Stimulated activated CD4-positive, alpha-beta T cell treated with anti-CD3 and anti-CD28 coated beads, Interleukin-2, amount 100 ng/mL, for 48 hours (primary cell): ENCODE results near the gene TSPO2.

ENCODE experiments used
- DNase-seq, 2 donors: peaks; one replicate each; pipeline ENCODE4 v3.0.0-alpha.2; 2020

TSPO2 gene

DNA sequence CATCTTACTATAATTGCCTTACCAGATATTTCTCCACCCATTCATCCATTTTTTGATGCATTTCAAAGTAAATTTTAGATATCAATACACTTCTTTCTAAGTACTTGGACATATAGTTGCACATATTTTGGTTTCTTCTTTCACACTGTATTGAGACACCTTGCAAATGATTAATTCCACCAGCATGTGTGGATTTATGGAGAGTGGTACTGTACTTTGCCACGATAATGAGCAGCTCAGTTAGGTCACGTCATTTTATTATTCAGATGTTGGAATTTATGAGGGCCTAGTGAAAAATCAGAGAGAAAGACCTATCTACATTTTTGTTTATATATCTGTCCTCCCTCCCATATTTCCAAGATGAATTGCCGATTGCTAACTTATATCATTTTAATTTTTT lies 35.8 kb downstream of the TSPO2 start:
- no peak for DNase-seq

GRCh38 chr6:41079080-41079479 lies 36.8 kb downstream of the TSPO2 start:
- DNase-seq = no peak

DNA sequence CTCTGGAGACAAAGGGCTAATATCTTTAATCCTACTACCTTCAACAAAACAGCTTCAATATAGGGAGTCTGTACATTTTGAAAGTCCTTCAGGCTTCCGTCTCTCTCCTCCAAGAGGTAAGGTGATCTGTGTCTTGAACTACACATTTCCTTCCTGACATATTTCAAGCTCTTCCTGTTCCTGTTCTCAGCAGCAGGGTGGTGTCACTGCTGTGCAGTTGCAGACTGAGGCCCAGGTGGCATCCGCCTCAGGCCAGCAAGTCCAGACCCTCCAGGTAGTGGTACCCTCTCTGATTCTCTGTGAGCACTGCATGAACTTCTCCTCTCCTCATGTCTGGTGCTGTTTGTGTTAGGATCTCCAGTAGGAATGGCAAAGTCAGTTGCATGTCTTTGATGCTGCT lies 38.4 kb downstream of the TSPO2 start:
- no peak for DNase-seq

- no peak for DNase-seq
Observed at GRCh38 chr6:41083072-41083471, 40.8 kb downstream of the TSPO2 start.

GRCh38 chr6:41085182-41085581 lies 42.9 kb downstream of the TSPO2 start:
- DNase-seq = no peak

- no peak for DNase-seq
Observed at GRCh38 chr6:41088451-41088850, 46.2 kb downstream of the TSPO2 start.

DNA sequence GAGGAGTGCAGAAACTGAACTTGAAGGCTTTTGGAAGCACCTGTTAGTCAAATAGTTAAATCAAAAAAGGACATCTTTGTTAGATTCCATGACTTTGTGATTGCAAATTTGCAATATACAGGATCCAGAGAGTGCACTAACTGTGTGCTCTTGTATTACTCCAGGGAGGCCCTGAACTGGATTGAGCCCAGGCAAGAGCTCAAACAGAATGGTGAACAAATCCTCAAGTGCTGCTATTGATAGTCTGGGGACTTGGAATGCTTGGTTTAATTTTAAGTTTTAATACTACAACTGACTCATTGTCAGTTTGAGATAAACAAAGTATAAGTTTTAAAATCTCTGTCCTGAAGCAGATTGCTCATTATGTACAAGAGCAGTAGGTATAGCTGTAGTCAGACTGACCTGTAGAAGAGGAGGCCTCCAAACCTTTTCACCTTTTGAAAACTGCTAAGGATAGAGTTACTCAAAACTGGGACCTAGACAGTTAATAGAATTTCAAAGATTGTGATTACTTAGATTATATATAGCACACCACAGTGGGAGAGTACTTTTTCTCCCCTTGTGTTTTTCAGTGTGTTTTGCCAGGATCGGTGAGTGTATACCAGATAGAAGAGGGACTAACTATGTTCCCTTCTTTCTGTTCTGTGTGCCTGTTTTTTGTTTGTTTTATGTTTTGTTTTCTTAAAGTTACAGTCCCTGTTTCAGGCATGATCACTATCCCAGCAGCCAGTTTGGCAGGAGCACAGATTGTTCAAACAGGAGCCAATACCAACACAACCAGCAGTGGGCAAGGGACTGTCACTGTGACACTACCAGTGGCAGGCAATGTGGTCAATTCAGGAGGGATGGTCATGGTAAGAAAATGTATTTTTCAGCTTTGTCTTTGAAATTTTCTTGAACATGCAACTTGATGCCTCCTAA lies 48.8 kb downstream of the TSPO2 start:
- DNase-seq = no peak

DNA sequence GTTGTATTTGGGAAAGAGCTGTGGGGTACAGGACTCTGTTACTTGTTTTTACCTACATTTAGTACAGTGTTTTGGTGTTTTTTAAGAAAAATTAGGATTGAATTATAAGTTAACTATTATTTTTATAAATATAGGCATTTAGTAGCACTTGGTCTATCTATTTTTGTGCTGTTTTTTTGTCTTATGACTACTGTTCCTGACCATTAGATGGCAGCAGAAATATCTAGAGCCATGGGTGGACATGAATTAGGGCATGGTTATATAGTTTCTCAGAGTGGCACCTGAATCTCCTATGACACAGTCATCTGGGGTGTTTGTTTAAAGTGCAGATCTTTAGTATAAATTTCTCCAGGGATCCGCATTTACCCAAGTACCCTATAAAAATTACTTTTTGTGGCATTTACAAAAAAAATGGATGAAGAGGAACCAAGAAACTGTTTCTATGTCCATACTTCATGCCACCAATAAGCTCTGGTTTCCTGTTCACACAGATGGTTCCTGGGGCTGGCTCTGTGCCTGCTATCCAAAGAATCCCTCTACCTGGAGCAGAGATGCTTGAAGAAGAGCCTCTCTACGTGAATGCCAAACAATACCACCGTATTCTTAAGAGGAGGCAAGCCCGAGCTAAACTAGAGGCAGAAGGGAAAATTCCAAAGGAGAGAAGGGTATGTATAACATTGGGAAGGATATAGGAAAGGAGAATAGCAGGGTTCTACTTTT lies 50.3 kb downstream of the TSPO2 start:
- DNase-seq = no peak

GRCh38 chr6:41093729-41094128 lies 51.5 kb downstream of the TSPO2 start:
- no peak for DNase-seq
